ENCODE data around the gene IL34.
A peak's percentile ranks its signal among the peaks of the same experiment; 100 is the strongest.

- TF ChIP-seq POLR2AphosphoS5 (IDR thresholded peaks at IDR 0.05; ENCODE audit: low read depth) (peak; percentile 68), CTCF (IDR thresholded peaks at IDR 0.05; ENCODE audit: insufficient read depth, low read length) (no peak)
Measured at GRCh38 chr16:70700101-70701020, 54.0 kb downstream of the IL34 start.

Measured in HL-60 (cell line).